GM19043 (cell line): Measurements from ENCODE around the gene EXOC2.
"Not testable (repeated sequence)": the region's sequence is repeated elsewhere in the genome, so short reads cannot be mapped to it uniquely, and the experiment has no call there.

Experiments used
- ATAC-seq: cut with Tn5 transposase; IDR thresholded peaks from one replicate; pipeline ENCODE4 v1.9.1; 2021; ENCODE audit warnings: low read depth; ENCODE audit not compliant: unreplicated experiment

The EXOC2 gene

GRCh38 chr6:593907-594212 is 99.1 kb downstream of the EXOC2 start:
- no peak for ATAC-seq

- no peak for ATAC-seq
Measured at GRCh38 chr6:593139-593906, 99.6 kb downstream of the EXOC2 start.

- no peak for ATAC-seq
Measured at GRCh38 chr6:589090-589489, 103.8 kb downstream of the EXOC2 start.

- ATAC-seq = no peak
Measured at GRCh38 chr6:586553-586952, 106.4 kb downstream of the EXOC2 start.

- ATAC-seq = no peak
Measured at GRCh38 chr6:583635-584034, 109.3 kb downstream of the EXOC2 start.

GRCh38 chr6:583116-583515 is 109.8 kb downstream of the EXOC2 start:
- no peak for ATAC-seq

GRCh38 chr6:582370-582769 is 110.6 kb downstream of the EXOC2 start:
- no peak for ATAC-seq

- no peak for ATAC-seq
Measured at GRCh38 chr6:579339-579738, 113.6 kb downstream of the EXOC2 start.

GRCh38 chr6:572596-573265 is 120.2 kb downstream of the EXOC2 start:
- ATAC-seq = no peak

GRCh38 chr6:571892-572291 is 121.0 kb downstream of the EXOC2 start:
- ATAC-seq = no peak

GRCh38 chr6:570825-571224 is 122.1 kb downstream of the EXOC2 start:
- no peak for ATAC-seq

GRCh38 chr6:568954-569523 is 123.9 kb downstream of the EXOC2 start:
- no peak for ATAC-seq

- ATAC-seq = no peak
Measured at GRCh38 chr6:568085-568484, 124.9 kb downstream of the EXOC2 start.

- no peak for ATAC-seq
Measured at GRCh38 chr6:563863-564262, 129.1 kb downstream of the EXOC2 start.

GRCh38 chr6:562052-562676 is 130.8 kb downstream of the EXOC2 start:
- ATAC-seq = no peak

- ATAC-seq = not testable (repeated sequence)
Measured at GRCh38 chr6:561335-561734, 131.6 kb downstream of the EXOC2 start.

GRCh38 chr6:558959-559358 is 134.0 kb downstream of the EXOC2 start:
- ATAC-seq = no peak

- no peak for ATAC-seq
Measured at GRCh38 chr6:558089-558488, 134.8 kb downstream of the EXOC2 start.

- ATAC-seq = no peak
Measured at GRCh38 chr6:551829-552350, 141.0 kb downstream of the EXOC2 start.

GRCh38 chr6:551405-551804 is 141.5 kb downstream of the EXOC2 start:
- ATAC-seq = no peak

GRCh38 chr6:549906-550305 is 143.0 kb downstream of the EXOC2 start:
- ATAC-seq = no peak
